ENCODE measurements around the gene FBN1.

FBN1 gene

DNA sequence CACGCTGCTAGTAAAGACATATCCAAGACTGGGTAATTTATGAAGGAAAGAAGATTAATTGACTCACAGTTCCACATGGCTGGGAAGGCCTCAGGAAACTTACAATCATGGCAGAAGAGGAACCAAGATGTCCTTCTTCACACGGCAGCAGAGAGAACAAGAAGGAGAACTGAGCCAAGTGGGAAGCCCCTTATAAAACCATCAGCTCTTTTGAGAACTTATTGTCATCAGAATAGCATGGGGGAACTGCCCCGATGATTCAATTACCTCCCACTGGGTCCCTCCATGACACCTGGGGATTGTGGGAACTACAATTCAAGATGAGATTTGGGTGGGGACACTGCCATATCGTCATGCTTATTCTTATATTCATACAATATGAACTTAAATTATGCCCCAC is 265.3 kb downstream of the FBN1 start:
- no peak for DNase-seq (ENCODE audit: low read depth in 1 of 2, low spot score in 1 of 2)

- DNase-seq (ENCODE audit: low read depth in 1 of 2, low spot score in 1 of 2), result no peak
Observed at GRCh38 chr15:48375767-48376166, 269.7 kb downstream of the FBN1 start.

GRCh38 chr15:48374472-48374871 is 271.0 kb downstream of the FBN1 start:
- no peak for DNase-seq (ENCODE audit: low read depth in 1 of 2, low spot score in 1 of 2)

GRCh38 chr15:48373821-48374451 is 271.6 kb downstream of the FBN1 start:
- DNase-seq (ENCODE audit: low read depth in 1 of 2, low spot score in 1 of 2), result no peak

- DNase-seq (ENCODE audit: low read depth in 1 of 2, low spot score in 1 of 2), result no peak
Observed at GRCh38 chr15:48371961-48372360, 273.5 kb downstream of the FBN1 start.

GRCh38 chr15:48371550-48371949 is 274.0 kb downstream of the FBN1 start:
- DNase-seq (ENCODE audit: low read depth in 1 of 2, low spot score in 1 of 2), result no peak

- DNase-seq (ENCODE audit: low read depth in 1 of 2, low spot score in 1 of 2), result no peak
Observed at GRCh38 chr15:48370460-48370859, 275.0 kb downstream of the FBN1 start.

GRCh38 chr15:48367483-48367882 is 278.0 kb downstream of the FBN1 start:
- no peak for DNase-seq (ENCODE audit: low read depth in 1 of 2, low spot score in 1 of 2)

GRCh38 chr15:48366584-48367312 is 278.8 kb downstream of the FBN1 start:
- DNase-seq (ENCODE audit: low read depth in 1 of 2, low spot score in 1 of 2), result no peak

GRCh38 chr15:48365575-48365974 is 279.9 kb downstream of the FBN1 start:
- DNase-seq (ENCODE audit: low read depth in 1 of 2, low spot score in 1 of 2), result no peak

GRCh38 chr15:48363474-48363873 is 282.0 kb downstream of the FBN1 start:
- no peak for DNase-seq (ENCODE audit: low read depth in 1 of 2, low spot score in 1 of 2)

GRCh38 chr15:48361685-48362084 is 283.8 kb downstream of the FBN1 start:
- no peak for DNase-seq (ENCODE audit: low read depth in 1 of 2, low spot score in 1 of 2)

GRCh38 chr15:48360841-48361240 is 284.7 kb downstream of the FBN1 start:
- DNase-seq (ENCODE audit: low read depth in 1 of 2, low spot score in 1 of 2), result no peak

All from activated CD4-positive, alpha-beta T cell treated with anti-CD3 and anti-CD28 coated beads, Interleukin-2, amount 50 U/mL, for 24 hours (primary cell).